Neural cell (in vitro differentiated cells): ENCODE measurements around the gene ZNF462. TPM values are rescaled to one million over a fixed set of nuclear protein-coding genes. Genes with fewer than 3 reads are reported as not detected.

Experiments
- H2AFZ ChIP-seq: fragments of 200-600, 300-800 bp; sonication (generic), shearing (Covaris generic); 2 replicates; pipeline ENCODE4 v1.6.0; 2014; ENCODE audit warnings: low read depth, mild to moderate bottlenecking, antibody characterized with exemption, low read length, moderate library complexity
- H3F3A ChIP-seq: fragments of 200-600 bp; shearing (Covaris generic); 2 replicates; pipeline ENCODE4 v1.6.1; 2016; ENCODE audit warnings: mild to moderate bottlenecking, moderate library complexity, mixed read lengths, antibody characterized with exemption, low read length; ENCODE audit not compliant: insufficient read depth, poor library complexity, severe bottlenecking
- H3K27ac ChIP-seq: fragments of 200-600, 300-800 bp; sonication (generic), shearing (Covaris generic); 2 replicates; pipeline ENCODE4 v1.5.1; 2014; ENCODE audit warnings: mild to moderate bottlenecking, low read length, moderate library complexity
- H3K27me3 ChIP-seq: fragments of 300-800, 200-600 bp; sonication (generic), shearing (Covaris generic); 2 replicates; pipeline ENCODE4 v1.6.0; 2014; ENCODE audit warnings: mild to moderate bottlenecking, low read depth, low read length, moderate library complexity; ENCODE audit not compliant: insufficient read depth
- H3K36me3 ChIP-seq: fragments of 300-800, 200-600 bp; sonication (generic), shearing (Covaris generic); 2 replicates; pipeline ENCODE4 v1.5.1; 2014; ENCODE audit warnings: mild to moderate bottlenecking, antibody characterized with exemption, low read length, moderate library complexity; ENCODE audit not compliant: insufficient read depth
- H3K4me2 ChIP-seq: fragments of 300-800, 200-600 bp; sonication (generic), shearing (Covaris generic); 2 replicates; pipeline ENCODE4 v1.6.0; 2014; ENCODE audit warnings: mild to moderate bottlenecking, low read length
- H3K4me3 ChIP-seq: fragments of 300-800, 200-600 bp; sonication (generic), shearing (Covaris generic); 2 replicates; pipeline ENCODE4 v1.5.1; 2014; ENCODE audit warnings: mild to moderate bottlenecking, low read length, moderate library complexity
- H3K79me2 ChIP-seq: fragments of 200-600 bp; shearing (Covaris generic); replicated peaks from 2 replicates; pipeline ENCODE4 v1.6.0; 2014; ENCODE audit warnings: mild to moderate bottlenecking, low read length, moderate library complexity; ENCODE audit not compliant: insufficient read depth
- H3K9ac ChIP-seq: fragments of 300-800, 200-600 bp; sonication (generic), shearing (Covaris generic); 2 replicates; pipeline ENCODE4 v1.6.1; 2016; ENCODE audit warnings: mild to moderate bottlenecking, low read length, mixed read lengths
- H3K9me2 ChIP-seq: fragments of 200-600 bp; shearing (Covaris generic); 2 replicates; pipeline ENCODE4 v1.6.1; 2016; ENCODE audit warnings: mild to moderate bottlenecking, low read length, mixed read lengths; ENCODE audit not compliant: insufficient read depth
- H3K9me3 ChIP-seq: fragments of 200-600, 300-800 bp; sonication (generic), shearing (Covaris generic); 2 replicates; pipeline ENCODE4 v1.6.1; 2016; ENCODE audit warnings: mild to moderate bottlenecking, mixed run types, low read length, moderate library complexity, mixed read lengths
- H4K20me1 ChIP-seq: fragments of 200-600 bp; shearing (Covaris generic); 2 replicates; pipeline ENCODE4 v1.6.1; 2016; ENCODE audit warnings: mild to moderate bottlenecking, mixed run types; ENCODE audit not compliant: insufficient read depth
- CTCF ChIP-seq: fragments of 450-650 bp; IDR thresholded peaks from 2 replicates; pipeline ENCODE4 v1.5.1; 2014; ENCODE audit warnings: antibody characterized with exemption, mild to moderate bottlenecking, moderate library complexity; ENCODE audit not compliant: poor library complexity, severe bottlenecking
- EP300 ChIP-seq: fragments of 450-650 bp; conservative IDR thresholded peaks from 2 replicates; pipeline ENCODE4 v1.6.1; 2014; ENCODE audit warnings: antibody characterized with exemption, mild to moderate bottlenecking, moderate library complexity; ENCODE audit not compliant: poor library complexity, severe bottlenecking
- EZH2 ChIP-seq: fragments of 200-600, 300-800 bp; shearing (Covaris generic), sonication (generic); IDR thresholded peaks from 2 replicates; pipeline ENCODE4 v1.6.1; 2014; ENCODE audit warnings: antibody characterized with exemption, low read length, borderline replicate concordance, mild to moderate bottlenecking; ENCODE audit not compliant: insufficient read depth, poor library complexity, severe bottlenecking
- MXI1 ChIP-seq: fragments of 450-650 bp; conservative IDR thresholded peaks from 2 replicates; pipeline ENCODE4 v1.6.1; 2014; ENCODE audit warnings: antibody characterized with exemption, mild to moderate bottlenecking; ENCODE audit not compliant: poor library complexity, severe bottlenecking
- POLR2AphosphoS5 ChIP-seq: IDR thresholded peaks from 2 replicates; pipeline ENCODE4 v1.6.1; 2012
- RAD21 ChIP-seq: fragments of 450-650 bp; conservative IDR thresholded peaks from 2 replicates; pipeline ENCODE4 v1.6.1; 2014; ENCODE audit warnings: antibody characterized with exemption, mild to moderate bottlenecking, moderate library complexity
- REST ChIP-seq: IDR thresholded peaks from 2 replicates; pipeline ENCODE4 v1.6.1; 2012; ENCODE audit warnings: borderline replicate concordance
- SMC3 ChIP-seq: fragments of 450-650 bp; conservative IDR thresholded peaks from 2 replicates; pipeline ENCODE4 v1.6.1; 2014; ENCODE audit warnings: antibody characterized with exemption, mild to moderate bottlenecking, moderate library complexity; ENCODE audit not compliant: poor library complexity
- TAF1 ChIP-seq: IDR thresholded peaks from 2 replicates; pipeline ENCODE4 v1.6.1; 2012; ENCODE audit warnings: low read depth
- polyA plus RNA-seq: library from polyadenylated mRNA; depleted of rRNA; stranded (reverse); fragments of >200 nt; gene quantifications from 2 replicates; pipeline ENCODE4 v1.2.3, GENCODE V29; 2014

ZNF462 gene
- polyA plus RNA-seq, 1 donor from 2014 or later = 9.1 TPM

- H3K4me3 ChIP-seq = no peak overlapping the region
- no peaks in the 10 kb centered on the region for H3K27me3 ChIP-seq
- H3K36me3 ChIP-seq = no peaks in the 10 kb centered on the region
- H3K27ac ChIP-seq = no peak overlapping the region
- H3K9me2 ChIP-seq = no peaks in the 10 kb centered on the region
- H3F3A ChIP-seq = no peaks in the 10 kb centered on the region
- H3K9me3 ChIP-seq = no peaks in the 10 kb centered on the region
- no peak overlapping the region for H3K4me2 ChIP-seq
- H3K9ac ChIP-seq = no peak overlapping the region
- H3K79me2 ChIP-seq = peaks cover 96% of the 10 kb centered on the region
- no peak overlapping the region for H2AFZ ChIP-seq
- TF ChIP-seq SMC3 (no peak), MXI1 (no peak), CTCF (no peak), TAF1 (no peak), REST (no peak), EZH2 (no peak)
- H4K20me1 ChIP-seq = peaks cover 3% of the 10 kb centered on the region
Measured at GRCh38 chr9:106887066-106887465, 24.1 kb downstream of the ZNF462 start.

- Histone ChIP-seq H3K9ac (no peak overlapping the region), H3F3A (no peaks in the 10 kb centered on the region), H4K20me1 (peaks cover 3% of the 10 kb centered on the region), H3K4me3 (no peak overlapping the region), H2AFZ (no peak overlapping the region), H3K27me3 (no peaks in the 10 kb centered on the region), H3K79me2 (peaks cover 96% of the 10 kb centered on the region), H3K27ac (no peak overlapping the region), H3K9me2 (no peaks in the 10 kb centered on the region), H3K4me2 (no peak overlapping the region), H3K36me3 (no peaks in the 10 kb centered on the region), H3K9me3 (no peaks in the 10 kb centered on the region)
- TF ChIP-seq REST (no peak), POLR2AphosphoS5 (no peak), EP300 (no peak), MXI1 (no peak), EZH2 (no peak), CTCF (no peak), SMC3 (no peak), RAD21 (no peak), TAF1 (no peak)
Measured at GRCh38 chr9:106889061-106889590, 26.2 kb downstream of the ZNF462 start.
